ENCODE measurements around the gene GATA2.

The GATA2 gene

GRCh38 chr3:128501431-128501830 lies 8.4 kb upstream of the GATA2 start:
- DNase-seq = no peak

- no peak for DNase-seq
These were observed 7.6 kb upstream of the GATA2 start for GRCh38 chr3:128500556-128500955.

GRCh38 chr3:128499724-128500275 lies 6.8 kb upstream of the GATA2 start:
- DNase-seq = peak in 1 of 2 donors; percentile 11

- DNase-seq = peak in 1 of 2 donors; percentile 12
These were observed 6.0 kb upstream of the GATA2 start for GRCh38 chr3:128498901-128499530.

- no peak for DNase-seq
These were observed 5.2 kb upstream of the GATA2 start for GRCh38 chr3:128498127-128498626.

GRCh38 chr3:128497305-128498126 lies 4.5 kb upstream of the GATA2 start:
- DNase-seq = peak; percentile 77 to 79

- DNase-seq = peak in 1 of 2 donors; percentile 16
These were observed 3.8 kb upstream of the GATA2 start for GRCh38 chr3:128496602-128497304.

- DNase-seq = no peak
These were observed 3.1 kb upstream of the GATA2 start for GRCh38 chr3:128496019-128496601.

- DNase-seq = peak in 1 of 2 donors; percentile 13
These were observed 2.5 kb upstream of the GATA2 start for GRCh38 chr3:128495435-128495970.

GRCh38 chr3:128494367-128494650 lies 1.3 kb upstream of the GATA2 start:
- peak in 1 of 2 donors; percentile 6 for DNase-seq

- peak in 1 of 2 donors; percentile 15 for DNase-seq
These were observed 767 bp upstream of the GATA2 start for GRCh38 chr3:128493570-128494366.

GRCh38 chr3:128491941-128492670 lies 895 bp downstream of the GATA2 start:
- DNase-seq = peak in 1 of 2 donors; percentile 28

GRCh38 chr3:128491691-128491940 lies 1.4 kb downstream of the GATA2 start:
- no peak for DNase-seq

- no peak for DNase-seq
These were observed 1.9 kb downstream of the GATA2 start for GRCh38 chr3:128490915-128491690.

GRCh38 chr3:128490650-128490914 lies 2.4 kb downstream of the GATA2 start:
- DNase-seq = no peak

- DNase-seq = no peak
These were observed 2.9 kb downstream of the GATA2 start for GRCh38 chr3:128489927-128490649.

- no peak for DNase-seq
These were observed 3.4 kb downstream of the GATA2 start for GRCh38 chr3:128489674-128489926.

- DNase-seq = peak in 1 of 2 donors; percentile 54
These were observed 3.9 kb downstream of the GATA2 start for GRCh38 chr3:128488991-128489673.

GRCh38 chr3:128488636-128488990 lies 4.4 kb downstream of the GATA2 start:
- no peak for DNase-seq
